Suprapubic skin (tissue), 3 donors: ENCODE measurements around the gene AUTS2.

Experiments
- CTCF ChIP-seq, 2 donors: fragments of 200-600 bp in 1 of 2; fragments of 450-650 bp in 1 of 2; sonication (generic) in 1 of 2; IDR thresholded peaks; one replicate each; pipeline ENCODE4 v1.5.1; 2016 to 2019; ENCODE audit warnings: antibody characterized with exemption in 2 of 2, mild to moderate bottlenecking in 1 of 2, moderate library complexity in 1 of 2
- POLR2AphosphoS5 ChIP-seq, 3 donors: sonication (generic); formaldehyde crosslinking; IDR thresholded peaks; one replicate each; pipeline ENCODE4 v1.6.1; 2017; ENCODE audit warnings: antibody characterized with exemption in 3 of 3

GRCh38 chr7:70313271-70313670 is 715.0 kb downstream of the AUTS2 start:
- TF ChIP-seq CTCF (IDR thresholded peaks at IDR 0.05) (no peak), POLR2AphosphoS5 (IDR thresholded peaks at IDR 0.05) (no peak)
